Activated CD8-positive, alpha-beta memory T cell treated with anti-CD3 and anti-CD28 coated beads for 1 hour (primary cell): ENCODE data around the gene LRRC8E.

ENCODE experiments used
- DNase-seq, 2 donors: peaks; one replicate each; pipeline ENCODE4 v3.0.0-alpha.2; 2020; ENCODE audit warnings: low read depth in 1 of 2; ENCODE audit errors: extremely low read depth in 1 of 2

LRRC8E gene

GRCh38 chr19:7888145-7888825 lies at the start of gene LRRC8E:
Gene LRRC8E (plus strand): TSS chr19:7888510. CDS start chr19:7895604, 7,094 bp downstream.
- DNase-seq, result no peak

GRCh38 chr19:7839476-7839875 lies 48.8 kb upstream of the LRRC8E start:
- DNase-seq, result no peak

- DNase-seq, result no peak
Observed at GRCh38 chr19:7840629-7841028, 47.7 kb upstream of the LRRC8E start.

DNA sequence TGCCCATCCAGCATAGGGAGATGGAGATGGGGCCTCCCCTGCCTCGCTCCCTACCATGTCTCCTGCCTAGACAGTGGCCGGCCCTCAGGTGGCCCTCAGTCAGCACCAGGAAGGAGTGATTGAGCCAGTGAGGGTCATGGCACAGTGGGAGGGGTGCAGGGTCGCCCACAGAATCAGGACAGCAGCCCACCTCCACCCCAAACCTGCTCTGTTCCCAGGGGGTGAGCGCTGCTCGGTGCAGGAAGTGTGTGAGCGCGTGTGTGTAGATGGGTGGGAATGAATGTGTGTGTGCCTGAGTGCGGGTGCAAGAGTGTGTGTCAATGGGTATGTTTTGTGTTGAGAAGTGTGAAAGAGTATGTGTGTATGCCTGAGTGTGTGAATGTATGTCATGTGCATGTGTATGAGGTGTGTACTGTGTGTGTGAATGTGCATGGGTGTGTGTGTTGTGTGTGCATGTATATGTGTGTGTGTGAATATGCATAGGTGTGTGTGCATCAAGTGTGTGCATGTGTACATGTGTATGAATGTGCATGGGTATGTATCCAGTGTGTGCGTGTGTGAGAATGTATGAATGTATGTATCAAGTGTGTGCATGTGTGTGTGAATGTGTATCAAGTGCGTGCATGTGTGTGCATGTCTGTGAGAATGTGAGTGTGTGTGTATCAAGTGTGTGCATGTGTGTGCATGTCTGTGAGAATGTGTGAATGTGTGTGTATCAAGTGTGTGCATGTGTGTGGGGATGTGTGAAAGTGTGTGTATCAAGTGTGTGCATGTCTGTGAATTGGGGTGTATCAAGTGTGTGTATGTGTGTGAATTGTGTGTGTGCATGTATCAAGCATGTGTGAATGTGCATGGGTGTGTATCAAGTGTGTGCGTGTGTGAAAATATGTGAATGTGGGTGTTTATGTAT lies 46.3 kb upstream of the LRRC8E start:
- DNase-seq, result no peak

- DNase-seq, result no peak
Observed at GRCh38 chr19:7842661-7843294, 45.5 kb upstream of the LRRC8E start.

DNA sequence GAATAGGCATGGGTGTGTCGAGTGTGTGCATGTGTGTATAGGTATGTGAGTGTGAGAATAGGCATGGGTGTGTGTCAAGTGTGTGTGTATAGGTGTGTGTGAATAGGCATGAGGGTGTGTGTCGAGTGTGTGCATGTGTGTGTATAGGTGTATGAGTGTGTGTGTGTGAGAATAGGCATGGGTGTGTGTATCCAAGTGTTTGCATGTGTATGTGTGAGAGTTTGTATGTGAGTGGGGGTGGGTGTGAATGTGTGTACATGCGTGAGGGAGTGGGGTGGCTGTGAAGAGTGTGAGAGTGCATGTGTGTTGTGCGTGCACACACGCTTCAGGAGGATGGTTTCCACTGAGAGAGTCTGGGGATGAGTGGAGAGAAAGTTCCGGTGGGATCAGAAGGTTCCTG lies 44.8 kb upstream of the LRRC8E start:
- no peak for DNase-seq

GRCh38 chr19:7844405-7844804 lies 43.9 kb upstream of the LRRC8E start:
- DNase-seq, result no peak

DNA sequence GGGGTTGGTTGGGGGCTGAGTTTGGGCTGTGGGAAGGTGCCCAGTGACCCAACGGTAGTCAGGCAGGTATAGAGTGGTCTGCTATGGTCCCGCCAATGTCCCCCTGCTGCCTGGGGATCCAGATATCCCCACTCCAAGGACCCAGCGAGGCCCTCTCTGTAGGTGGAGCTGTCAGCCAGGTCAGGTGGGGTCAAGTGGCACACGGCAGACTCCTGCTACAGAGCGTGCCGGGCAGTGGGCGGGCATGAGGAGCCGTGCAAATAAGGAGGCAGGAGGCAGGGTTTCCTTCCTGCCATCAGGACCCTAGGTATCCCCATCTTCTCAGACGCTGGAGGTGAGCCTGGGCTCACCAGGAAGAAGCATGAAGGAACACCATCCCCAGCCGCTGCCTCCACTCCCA lies 43.4 kb upstream of the LRRC8E start:
- DNase-seq, result no peak

GRCh38 chr19:7845390-7846154 lies 42.7 kb upstream of the LRRC8E start:
- DNase-seq, result no peak

DNA sequence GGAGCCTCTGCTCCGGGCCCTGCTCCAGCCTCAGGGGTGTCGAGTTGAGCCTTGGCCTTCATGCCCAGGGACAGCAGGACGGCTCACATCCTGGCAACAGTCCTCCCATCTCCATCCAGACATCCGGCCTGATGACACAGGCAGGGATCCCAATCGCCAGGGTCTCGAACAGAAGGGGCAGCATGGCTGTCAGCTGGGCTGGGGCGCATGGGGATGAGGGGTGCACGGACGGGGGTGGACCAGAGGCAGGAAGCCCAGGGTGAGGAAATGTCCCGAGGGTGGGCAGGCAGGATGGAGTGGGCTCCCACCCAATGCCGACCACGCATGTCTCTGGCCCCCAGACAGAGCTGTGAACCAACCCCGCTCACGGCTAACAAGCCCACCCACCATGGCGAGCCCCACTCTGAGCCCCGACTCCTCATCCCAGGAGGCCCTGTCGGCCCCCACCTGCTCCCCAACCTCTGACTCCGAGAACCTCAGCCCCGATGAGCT lies 42.1 kb upstream of the LRRC8E start:
- no peak for DNase-seq

GRCh38 chr19:7847664-7848063 lies 40.6 kb upstream of the LRRC8E start:
- DNase-seq, result no peak

- DNase-seq, result no peak
Observed at GRCh38 chr19:7848779-7849457, 39.4 kb upstream of the LRRC8E start.

- no peak for DNase-seq
Observed at GRCh38 chr19:7849631-7849999, 38.7 kb upstream of the LRRC8E start.

GRCh38 chr19:7850000-7850813 lies 38.1 kb upstream of the LRRC8E start:
- DNase-seq, result no peak

- no peak for DNase-seq
Observed at GRCh38 chr19:7850945-7851622, 37.2 kb upstream of the LRRC8E start.

DNA sequence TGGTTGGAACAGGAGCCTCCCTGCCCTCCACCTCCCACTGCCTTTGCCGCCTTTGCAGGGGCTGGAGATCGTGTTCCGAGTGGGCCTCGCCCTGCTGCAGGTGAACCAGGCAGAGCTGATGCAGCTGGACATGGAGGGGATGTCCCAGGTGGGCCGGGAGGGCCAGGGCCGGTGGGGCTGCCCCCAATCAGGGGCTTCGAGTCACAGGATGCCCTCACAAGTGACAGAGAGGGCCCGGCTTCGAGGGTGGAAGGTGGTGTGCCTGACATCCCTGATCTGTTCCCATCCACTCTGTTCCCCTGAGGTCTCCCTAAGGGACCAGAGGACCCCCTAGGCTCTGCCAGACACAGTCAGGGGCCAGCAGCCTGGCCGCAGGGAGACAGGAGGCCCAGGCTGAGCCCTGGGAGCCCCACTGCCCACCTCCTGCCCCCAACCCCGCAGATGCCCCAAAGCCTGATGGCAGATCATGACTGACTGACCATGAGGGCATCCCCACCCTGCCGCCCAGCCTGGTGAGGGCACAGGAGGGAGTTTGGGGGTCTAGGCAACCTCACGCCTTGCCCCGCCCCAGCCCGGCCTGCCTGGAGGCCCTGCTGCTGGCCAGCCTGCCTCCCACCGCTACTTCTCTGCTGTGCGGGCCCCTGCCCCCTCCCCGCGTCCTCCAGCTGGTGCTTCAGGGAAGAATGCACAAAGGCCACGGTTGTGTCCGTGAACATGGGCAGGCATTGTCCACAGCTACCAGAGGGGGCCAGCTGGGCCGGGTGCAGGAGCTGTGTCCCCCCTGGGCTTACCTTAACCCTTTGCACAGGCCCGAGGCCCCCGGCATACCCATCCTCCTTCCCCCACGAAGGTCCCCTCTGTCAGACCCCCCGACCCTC lies 36.4 kb upstream of the LRRC8E start:
- no peak for DNase-seq

DNA sequence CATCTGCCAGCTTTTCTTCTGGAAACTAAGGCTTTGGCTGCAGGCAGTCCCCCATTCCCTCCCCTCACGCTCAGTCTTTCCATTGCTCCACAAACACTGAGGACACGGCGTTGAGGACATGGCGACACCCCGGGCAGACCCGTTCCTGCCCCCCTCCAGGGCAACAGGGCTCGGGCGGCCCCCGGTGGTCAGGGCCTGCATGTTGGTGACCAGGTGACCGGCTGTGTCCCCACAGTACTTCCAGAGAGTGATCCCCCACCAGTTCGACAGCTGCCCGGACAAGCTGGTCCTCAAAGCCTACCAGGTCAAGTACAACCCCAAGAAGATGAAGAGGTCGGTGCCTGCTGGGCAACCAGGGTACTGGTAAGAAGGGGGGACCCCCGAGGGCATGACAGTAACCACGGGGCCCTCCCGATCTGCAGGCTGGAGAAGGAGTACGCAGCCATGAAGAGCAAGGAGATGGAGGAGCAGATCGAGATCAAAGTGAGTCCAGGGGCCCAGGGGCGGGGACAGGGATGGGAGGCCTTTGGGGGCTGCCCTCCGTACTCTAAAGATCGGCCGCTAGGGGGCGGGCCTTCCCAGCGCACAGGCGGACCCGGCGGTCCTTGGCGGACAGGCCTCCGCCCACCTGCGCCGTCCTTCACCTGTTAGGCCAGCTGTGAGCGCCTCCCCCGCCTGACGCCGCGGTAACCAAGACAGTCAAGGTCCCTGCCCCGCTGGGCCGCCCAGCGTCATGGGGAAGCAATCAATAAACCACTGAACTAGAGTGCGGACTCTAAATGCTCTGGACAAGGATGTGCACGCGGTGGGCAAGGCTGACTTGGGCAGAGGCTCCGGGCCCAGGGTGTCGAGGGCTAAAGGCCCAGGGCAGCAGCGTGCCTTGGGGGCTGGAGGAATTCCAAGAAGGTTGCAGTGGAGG lies 35.2 kb upstream of the LRRC8E start:
- peak in 1 of 2 donors; percentile 59 for DNase-seq
